ENCODE results near the gene MFAP3L.
"Not testable (repeated sequence)": the region's sequence is repeated elsewhere in the genome, so short reads cannot be mapped to it uniquely, and the experiment has no call there.

MFAP3L gene

DNA sequence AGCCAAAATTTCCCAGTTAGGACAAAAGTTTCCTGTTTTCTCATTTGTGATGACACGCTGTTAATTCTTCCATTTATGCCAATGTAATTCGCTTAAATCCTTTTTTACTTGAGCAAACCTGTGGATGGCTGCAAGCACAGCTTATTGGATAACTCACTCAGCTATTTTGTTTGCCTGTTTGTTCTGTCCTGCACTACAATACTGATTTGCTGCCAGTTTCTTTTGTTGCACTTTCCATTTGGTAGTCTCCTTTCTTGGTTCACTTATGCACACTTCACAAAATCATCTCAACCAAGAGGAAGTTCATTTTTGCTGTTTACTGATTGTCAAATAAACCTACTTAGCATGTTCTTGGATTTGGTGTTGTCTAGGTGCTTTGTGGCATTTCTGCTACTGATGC is 40.3 kb downstream of the MFAP3L start:
- no peak for DNase-seq

DNA sequence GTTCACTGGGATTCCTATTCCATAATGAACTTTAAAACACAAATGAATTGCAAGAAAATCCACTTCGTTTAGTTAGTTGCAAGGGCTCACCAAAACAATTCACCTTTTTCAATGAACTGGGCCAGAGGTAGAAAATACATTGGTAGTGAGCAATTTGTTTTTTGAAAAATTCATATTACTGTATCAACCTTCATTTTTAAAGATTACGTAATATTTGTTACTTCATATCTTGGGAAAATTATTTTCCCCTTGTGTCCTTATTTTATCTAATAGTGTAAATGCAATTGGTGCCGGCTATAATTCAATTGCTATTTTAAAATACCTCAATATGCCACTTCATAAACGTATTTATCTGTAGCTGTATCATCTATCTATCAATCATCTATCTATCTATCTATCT is 41.5 kb downstream of the MFAP3L start:
- DNase-seq: no peak

DNA sequence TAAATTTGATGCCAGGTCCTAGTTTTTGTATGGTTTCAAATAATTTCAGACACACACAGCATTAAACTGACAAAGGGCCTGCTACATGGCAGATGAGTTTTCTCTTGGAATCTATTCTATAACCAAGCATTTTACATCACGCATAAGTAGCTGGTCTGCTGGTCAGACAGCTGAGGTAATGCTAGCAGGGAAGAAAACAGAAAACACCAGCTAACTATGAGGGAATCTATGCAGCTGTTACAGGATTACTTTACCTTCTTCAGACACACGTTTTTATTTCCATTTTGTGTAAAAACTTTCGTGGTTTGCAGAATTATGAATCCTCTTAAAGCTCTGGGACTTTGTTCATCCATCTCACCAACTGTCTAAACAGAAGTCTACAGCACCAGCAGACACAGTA is 42.0 kb downstream of the MFAP3L start:
- DNase-seq: no peak

DNA sequence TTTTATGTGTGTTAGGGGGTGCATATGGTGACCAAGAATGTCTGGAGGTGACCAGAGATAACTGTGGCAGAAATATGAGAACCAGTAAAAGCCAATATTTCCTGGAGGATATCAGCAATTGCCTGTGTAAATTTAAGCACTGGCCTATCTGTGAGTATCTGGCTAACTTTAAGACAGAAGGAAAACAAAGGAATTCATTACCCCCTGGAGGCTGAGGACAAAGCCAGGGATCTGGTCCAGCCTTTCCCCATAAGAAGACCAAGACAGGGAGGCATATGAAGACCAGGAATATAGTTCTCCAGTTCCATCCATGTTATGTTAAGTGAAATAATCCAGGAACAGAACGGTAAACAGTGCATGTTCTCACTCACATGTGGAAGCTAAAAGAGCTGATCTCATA is 49.2 kb downstream of the MFAP3L start:
- DNase-seq: no peak

DNA sequence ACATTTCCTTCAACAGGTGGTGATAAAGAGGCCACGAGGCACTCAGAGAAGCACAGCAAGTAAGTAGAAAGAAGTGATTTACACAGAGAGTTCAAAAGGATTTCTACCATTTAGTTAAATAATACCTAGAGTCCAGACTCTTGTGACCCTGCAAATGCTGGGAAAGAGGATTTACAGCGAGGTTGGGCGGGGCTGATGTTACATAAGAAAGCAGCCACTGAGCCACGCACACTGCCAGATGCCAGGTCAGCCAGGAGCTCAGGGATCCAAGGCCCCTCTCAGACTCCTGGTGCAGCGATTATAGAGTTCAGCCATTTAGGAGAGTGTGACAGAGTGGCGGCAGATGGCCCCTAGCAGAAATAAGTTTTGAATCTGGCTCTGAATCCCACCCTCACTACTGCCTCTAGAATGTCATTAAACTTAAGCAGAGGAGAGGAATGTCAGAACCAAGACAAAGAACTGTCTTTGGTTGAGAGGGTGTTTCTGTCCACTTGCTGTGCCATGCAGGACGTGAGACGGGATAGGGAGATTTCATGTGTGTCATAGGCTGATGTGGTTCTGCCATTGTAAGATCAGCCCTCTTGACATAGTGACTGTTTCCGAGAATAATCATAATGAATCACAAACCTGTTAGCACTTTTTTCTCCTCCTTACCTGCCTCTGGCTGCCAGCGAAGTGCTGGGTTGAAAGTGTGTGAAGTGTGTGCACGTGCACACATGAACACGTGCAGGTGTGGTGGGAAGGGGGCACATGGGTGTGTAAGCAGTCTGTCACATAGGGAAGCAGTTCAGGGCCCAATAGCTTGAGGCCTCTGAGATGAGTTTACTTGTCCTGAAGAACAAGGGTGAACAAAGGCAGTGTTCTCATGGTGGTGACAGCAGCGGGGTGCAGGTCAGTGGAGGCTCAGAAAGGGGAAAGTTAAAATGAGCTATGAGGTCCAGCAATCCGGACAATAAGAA is 50.1 kb downstream of the MFAP3L start:
- no peak for DNase-seq

DNA sequence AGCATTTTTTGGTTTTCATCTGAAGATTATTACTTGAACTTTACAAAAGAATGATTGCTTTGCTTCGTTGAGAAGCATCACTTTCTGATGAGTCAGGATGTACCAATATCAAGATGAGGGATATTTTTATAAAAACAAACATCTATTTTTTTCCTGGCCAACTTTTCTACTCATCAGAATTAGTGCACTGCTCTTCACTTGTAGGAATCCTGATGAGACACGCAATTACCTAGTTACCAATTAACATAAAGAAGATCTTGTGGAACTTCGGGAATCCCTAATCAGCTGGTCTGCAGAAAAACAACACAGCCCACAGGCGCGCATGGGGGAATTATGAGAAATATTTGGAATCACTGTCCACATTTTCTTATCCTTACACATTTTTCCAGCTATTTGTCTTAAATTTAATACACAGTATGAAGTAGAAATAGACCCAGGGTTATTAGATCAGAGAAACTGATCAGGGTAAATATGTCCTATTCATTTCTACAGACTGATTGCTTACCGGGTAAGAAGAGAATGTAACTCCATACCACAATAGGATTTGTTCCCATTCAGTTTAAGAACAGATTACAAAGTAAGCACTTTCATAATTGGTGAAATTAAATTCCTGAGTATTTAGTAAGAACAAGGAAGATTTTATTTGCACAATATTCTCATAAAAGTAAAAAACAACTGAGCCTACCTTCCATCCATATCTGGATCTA is 50.9 kb downstream of the MFAP3L start:
- no peak for DNase-seq

DNA sequence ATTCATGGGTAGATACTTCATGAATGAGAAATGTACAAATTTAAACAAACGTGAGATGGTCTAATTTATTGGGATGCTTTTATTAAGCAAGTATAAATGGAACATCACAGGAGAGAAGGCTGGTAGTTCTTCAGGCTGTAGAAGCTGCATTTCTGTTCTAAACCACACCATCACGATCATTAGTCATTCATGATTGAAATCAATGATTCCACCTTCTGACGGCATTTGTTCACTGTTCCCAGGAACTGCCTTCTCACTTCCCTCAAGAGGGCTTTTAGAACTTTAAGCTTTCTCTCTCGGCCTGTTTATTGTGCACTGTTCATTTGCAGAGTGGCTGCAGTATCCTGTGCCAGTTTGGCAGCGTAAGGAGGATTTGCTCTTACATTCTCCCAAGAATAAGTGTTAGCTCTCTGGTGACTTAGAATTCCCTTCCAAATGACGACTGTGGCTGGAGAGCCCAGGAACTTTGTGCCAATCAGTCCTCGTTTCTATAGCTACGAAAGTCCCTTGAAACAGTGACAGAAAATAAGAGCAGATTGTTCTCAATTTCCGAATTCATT is 54.7 kb downstream of the MFAP3L start:
- DNase-seq: no peak

DNA sequence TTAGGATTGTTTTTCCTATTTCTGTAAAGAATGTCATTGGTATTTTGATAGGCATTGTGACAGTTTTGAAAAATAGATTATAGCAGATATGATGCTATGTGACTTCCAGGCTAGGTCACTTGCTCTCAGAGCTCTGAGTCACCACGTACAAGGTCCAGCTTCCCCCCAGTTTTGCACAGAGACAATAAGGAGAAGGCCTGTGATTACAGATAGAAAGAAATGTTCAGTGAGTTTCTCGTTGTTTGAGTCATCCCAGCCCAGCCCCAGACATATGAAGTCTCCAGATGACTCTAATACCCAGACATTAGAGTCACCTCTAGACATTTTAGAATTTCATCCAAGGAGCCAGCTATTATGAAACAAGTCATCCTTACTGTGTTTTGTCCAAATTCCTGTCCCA is 57.2 kb downstream of the MFAP3L start:
- DNase-seq: no peak

DNA sequence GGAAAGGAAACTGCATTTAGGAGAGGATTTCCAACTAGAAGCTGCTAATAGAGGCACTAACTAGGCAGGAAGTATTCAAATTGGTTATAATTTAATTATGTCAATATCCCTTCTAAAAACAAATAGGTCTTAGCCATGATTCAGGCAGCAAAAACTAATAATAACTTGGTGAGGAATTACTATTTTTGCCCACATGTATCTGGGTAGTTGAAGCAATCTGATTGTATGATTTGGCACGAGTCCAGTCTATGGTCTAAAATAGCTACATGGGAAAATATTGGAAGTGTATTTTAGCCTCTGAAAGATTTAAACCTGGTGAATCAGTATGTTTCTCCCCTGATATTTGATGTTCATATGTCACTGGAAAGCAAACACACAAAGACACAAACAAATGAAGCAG is 62.2 kb downstream of the MFAP3L start:
- DNase-seq: no peak

DNA sequence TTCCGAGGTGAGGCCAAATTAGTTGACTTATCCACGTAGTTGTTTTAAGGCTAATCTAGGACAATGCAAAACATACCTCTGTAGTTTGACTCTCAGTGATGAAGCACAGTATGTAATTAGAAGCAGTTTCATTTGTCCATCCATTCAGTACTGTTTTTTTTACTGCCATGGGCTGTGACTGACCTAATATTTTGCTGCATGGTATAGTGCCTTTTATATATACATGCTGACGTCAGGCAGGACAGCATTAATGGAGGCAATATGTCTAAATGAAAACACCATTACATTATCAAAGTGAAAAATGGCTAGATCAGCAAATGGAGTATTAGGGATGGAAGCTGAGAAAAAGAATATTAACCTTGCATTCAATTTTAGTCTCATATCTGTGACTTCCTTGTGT is 66.9 kb downstream of the MFAP3L start:
- DNase-seq: no peak

DNA sequence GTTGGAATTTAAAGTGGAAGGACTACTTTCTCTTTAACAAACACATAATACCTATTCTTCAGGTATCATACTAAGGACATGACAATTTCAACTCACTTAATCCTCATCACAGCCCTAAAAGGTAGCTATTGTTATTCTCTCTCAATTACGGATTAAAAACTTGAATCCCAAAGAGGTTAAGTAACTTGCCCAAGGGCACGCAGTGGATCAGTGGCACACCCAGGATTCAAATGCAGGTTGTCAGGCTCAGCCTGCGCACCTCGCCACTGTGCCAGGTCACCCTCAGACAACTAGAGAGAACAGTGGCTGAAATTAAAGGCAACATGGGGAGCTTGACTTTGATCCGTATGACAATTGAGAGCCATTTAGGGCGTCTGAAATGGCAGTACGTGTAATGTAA is 67.6 kb downstream of the MFAP3L start:
- no peak for DNase-seq

DNA sequence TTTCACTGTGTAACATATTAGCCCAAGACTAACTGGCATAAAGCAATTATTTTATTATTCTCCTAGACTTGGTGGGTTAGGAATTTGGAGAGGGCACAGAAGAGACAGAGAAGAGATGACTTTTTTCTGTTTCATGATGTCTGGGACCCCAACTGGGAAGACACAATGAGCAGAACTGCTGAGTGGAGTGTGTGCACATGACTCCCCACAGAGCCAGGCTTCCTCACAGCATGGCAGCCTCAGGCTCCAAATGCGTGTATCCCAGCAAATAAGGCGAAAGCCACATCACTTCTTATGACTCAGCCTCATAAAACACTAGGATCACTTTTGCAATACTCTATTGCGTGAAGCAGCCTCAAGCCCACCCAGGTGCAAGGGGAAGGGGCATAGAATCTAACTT is 68.4 kb downstream of the MFAP3L start:
- DNase-seq: no peak

DNA sequence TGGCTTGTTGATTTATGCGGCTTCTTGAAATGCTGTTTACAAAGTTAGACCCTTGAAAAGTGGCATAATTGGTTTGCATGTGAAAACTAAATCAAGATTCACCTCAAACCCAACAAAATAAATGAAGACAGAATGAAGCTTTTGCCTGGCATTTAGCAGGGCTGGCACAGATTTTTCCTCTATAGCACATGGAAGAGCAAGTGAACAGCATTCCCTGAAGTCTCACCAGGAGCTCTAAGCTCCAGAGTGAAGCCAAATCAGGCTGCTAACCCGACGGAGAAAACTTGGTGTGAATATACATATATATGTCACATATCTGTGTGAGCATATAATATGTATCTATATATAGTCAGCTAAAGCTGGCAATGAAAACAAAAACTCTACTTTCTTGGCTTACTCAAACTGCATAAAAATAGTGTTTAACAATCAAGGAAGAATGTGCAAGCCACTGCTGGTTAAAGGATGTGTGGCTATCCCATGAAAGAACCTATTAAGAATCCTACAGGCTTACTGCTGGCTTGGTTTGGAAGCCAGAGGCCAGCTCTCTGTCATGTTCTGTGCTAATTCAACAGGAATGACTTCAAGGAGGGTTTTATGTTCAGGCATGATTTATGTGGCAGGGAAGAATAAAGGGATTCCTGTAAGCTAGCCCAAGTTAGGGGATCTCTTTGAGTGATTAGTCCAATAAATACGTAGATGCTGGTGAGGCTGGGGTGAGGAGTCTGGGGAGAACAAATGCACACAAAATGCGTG is 69.9 kb downstream of the MFAP3L start:
- no peak for DNase-seq

DNA sequence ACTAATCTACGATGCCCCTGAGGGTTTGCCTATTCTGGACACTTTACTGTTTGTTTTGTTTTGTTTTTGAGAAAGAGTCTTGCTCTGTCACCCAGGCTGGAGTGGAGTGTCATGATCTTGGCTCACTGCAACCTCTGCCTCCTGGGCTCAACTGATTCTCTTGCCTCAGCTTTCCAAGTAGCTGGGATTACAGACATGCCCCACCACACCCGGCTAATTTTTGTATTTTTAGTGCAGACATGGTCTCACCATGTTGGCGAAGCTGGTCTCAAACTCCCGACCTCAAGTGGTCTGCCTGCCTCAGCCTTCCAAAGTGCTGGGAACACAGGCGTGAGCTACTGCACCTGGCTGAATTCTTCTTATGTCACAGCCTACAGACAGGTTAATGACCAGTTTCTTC is 70.7 kb downstream of the MFAP3L start:
- no peak for DNase-seq

DNA sequence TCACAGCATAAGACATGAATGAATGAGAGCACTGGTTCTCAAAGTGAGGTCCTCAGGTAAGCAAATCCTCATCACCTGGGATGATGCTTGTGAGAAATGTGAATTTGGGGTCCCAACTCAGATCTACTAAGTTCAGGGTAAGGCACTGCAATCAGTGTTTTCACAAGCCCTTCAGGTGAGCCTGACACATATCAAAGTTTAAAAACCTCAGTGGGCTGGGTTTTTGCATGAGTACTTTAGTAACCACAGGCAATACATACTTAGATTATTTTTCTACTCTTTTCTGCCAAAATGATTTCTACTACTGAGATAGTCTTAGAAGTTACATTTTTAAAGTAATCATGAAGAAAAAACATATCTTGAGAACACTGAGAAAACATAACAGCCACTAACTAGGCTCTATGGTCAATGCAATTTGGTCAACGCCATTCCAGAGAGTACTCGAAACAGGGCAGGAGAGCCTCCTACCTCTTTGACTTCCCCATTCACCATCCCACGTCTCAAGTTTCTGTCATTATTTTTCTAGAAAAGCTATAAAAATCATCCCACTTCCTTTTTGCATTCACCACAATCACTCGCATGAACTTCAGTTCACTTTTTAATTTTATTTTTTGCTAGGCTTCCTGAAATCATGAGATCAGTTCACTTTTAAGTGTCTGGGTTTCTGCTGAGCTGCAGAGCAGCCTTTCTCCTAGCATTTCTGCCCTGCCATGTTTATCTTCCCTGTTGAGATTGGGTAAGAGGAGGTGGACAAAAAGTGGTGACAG is 73.8 kb downstream of the MFAP3L start:
- DNase-seq: no peak

DNA sequence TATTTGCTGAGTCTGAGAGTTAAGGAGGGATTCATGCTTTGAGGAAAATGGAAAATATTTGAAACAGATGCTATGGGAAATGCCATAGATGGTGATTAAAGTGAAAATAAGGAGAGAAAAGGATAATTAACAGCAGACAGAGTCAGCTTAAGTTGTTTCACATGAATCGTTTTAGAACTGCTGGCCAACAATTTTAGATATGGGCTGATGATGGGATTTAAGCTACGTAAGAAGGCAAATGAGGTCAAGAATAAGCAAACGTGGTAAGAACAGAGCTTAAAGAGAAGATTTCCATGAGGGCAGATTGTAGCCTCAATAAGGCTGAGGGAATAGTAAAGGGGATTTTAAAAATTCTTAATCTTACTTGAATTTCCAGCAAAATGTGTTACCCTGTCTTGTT is 77.9 kb downstream of the MFAP3L start:
- DNase-seq: no peak

DNA sequence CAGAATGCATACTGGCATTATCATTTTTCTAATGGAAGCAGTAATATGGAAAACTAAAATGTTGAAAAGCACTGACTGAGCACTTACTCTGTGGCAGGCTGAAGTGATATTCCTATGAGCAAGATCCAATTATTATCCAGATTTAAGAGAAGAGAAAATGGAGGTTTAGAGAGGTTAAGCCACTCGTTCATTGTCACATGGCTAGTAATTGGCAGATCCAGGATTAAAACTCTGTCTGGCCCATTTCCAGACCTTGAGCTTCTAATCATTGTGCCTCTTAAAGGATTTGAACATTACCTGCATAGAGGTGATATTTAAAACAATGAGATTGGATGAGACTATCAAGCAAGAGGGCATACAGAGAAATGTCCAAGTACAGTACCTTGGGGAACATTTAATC is 80.6 kb downstream of the MFAP3L start:
- DNase-seq: no peak

DNA sequence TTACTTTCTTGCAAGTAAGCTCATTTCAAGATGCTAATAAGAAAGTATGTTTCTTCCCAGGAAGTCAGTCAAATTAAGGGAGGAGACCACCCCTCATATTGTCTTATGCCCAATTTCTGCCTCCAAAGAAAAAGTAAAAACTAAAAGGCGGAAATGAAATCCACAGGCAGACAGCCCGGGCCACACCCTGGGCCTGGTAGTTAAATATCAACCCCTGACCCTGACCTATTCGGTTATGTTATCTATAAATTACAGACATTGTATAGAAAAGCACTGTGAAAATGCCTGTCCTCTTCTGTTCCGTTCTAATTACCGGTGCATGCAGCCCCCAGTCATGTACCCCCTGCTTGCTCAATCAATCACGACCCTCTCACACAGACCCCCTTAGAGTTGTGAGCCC is 82.6 kb downstream of the MFAP3L start:
- DNase-seq: not testable (repeated sequence)

DNA sequence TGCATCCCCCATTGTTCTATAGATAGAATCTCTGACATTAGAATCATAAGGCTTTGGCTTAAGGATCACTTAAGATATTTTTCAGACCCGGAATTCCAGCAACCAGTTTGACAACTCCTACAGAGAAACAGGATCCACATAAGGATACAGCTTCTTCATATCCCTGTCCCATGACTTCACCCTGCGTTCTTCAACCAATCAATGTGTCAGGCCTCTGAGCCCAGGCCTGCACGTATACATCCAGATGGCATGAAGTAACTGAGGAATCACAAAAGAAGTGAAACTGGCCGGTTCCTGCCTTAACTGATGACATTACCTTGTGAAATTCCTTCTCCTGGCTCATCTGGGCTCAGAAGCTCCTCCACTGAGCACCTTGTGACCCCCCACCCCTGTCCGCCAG is 85.1 kb downstream of the MFAP3L start:
- no peak for DNase-seq

DNA sequence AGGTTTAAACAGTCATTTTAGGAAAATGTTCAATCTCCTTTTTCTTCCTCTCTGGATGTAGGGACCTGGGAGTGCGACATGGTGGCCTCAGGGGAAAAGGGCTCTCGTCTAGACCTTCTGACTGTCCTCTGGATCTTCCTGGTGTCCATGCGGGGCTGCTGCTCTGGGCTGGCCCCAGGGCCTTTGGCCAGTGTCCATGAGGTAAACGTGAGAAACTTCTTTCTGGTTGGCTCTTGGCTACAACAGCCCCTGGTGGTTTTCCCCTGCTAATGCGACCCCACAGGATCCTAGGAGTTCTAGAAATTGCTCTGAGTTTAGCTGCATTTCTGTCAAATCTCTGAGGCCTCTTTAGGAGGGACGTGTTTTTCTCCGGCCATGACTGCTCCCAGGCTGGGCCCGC is 85.7 kb downstream of the MFAP3L start:
- DNase-seq: no peak
